ENCODE measurements around the gene MDFI. TPM values are rescaled to one million over a fixed set of nuclear protein-coding genes. Genes with fewer than 3 reads are reported as not detected.

The MDFI gene
- total and polyA plus RNA-seq, 12 donors = 0.34 to 4.4 (median 1.3) TPM

DNA sequence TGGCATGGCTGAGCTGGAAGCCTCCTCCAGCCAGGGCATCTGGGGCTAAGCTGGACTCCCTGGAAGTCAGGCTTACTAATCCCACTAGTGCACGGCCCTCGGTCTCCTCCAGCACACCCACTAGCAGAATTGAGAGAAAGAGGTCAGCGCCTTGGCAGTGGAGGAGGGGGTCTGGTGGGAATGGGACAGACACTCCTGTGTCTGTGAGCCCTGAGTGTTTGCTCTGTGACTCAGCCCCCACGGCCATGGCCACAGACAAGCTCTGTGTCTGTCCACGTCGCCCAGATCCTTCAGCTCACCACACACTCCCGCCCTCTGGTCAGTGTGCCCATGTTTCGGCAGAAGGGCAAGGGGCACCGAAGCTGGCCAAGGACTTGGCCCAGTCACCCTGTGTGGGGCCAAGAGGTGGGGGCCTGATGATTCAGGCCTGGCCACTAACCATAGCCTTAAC is 8.8 kb downstream of the MDFI start:
- intact Hi-C loops (cut with DNase I) = no loop called here
- ATAC-seq = peak in 2 of 8 donors; percentile 46 to 52

DNA sequence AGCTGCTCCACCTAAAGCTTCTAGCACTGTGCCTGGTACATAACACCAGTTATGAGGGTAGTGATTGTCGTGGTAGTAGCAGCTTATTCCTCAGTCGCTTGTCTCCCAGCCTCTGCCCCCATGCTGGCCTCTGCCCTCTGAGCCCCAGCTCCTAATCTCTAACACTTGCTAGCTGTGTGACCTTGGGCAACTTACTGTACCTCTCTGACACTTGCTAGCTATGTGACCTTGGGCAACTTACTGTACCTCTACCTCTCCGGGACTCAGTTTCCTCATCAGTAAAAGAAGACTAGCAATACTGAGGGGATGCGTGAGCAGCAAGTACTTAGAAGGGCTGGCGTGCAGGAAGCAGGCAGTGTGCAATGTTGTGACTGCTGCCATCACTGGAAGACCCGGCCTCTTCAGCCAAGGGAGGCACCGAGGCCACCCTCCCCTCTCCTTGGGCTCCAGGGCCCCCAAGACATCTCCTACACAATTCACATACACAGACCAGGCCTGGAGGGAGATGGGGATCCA is 9.9 kb downstream of the MDFI start:
- peaks cover 0 to 18% (median 0%) of the 10 kb centered on the region in 7 donors for H3K27me3 ChIP-seq
- DNase-seq = no peak
- H3K9me3 ChIP-seq = no peaks in the 10 kb centered on the region
- WGBS, 2 donors = 89 to 91% methylated on average over 7 of the region's 7 CpGs
- H3K27ac ChIP-seq = no peak overlapping the region
- intact Hi-C loops (cut with DNase I) = no loop called here
- ATAC-seq = no peak
- TF ChIP-seq, protein P1, sequence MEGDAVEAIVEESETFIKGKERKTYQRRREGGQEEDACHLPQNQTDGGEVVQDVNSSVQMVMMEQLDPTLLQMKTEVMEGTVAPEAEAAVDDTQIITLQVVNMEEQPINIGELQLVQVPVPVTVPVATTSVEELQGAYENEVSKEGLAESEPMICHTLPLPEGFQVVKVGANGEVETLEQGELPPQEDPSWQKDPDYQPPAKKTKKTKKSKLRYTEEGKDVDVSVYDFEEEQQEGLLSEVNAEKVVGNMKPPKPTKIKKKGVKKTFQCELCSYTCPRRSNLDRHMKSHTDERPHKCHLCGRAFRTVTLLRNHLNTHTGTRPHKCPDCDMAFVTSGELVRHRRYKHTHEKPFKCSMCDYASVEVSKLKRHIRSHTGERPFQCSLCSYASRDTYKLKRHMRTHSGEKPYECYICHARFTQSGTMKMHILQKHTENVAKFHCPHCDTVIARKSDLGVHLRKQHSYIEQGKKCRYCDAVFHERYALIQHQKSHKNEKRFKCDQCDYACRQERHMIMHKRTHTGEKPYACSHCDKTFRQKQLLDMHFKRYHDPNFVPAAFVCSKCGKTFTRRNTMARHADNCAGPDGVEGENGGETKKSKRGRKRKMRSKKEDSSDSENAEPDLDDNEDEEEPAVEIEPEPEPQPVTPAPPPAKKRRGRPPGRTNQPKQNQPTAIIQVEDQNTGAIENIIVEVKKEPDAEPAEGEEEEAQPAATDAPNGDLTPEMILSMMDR (IDR thresholded peaks at IDR 0.05) = no peak
- H3K36me3 ChIP-seq = no peaks in the 10 kb centered on the region
- no peaks in the 10 kb centered on the region for H3K4me1 ChIP-seq
- H3K4me3 ChIP-seq = no peak overlapping the region

More for the DNA sequence above, 8.8 kb downstream of the MDFI start:
- H3K27ac ChIP-seq = no peak overlapping the region
- H3K27me3 ChIP-seq = peaks cover 0 to 18% (median 0%) of the 10 kb centered on the region in 7 donors
- peaks cover 0 to 10% (median 0%) of the 10 kb centered on the region in 9 donors for H3K4me1 ChIP-seq
- TF ChIP-seq, protein P1 (IDR thresholded peaks at IDR 0.05) = no peak
- H3K36me3 ChIP-seq = no peaks in the 10 kb centered on the region
- no peak overlapping the region for H3K4me3 ChIP-seq
- no peaks in the 10 kb centered on the region for H3K9me3 ChIP-seq
- whole genome bisulfite sequencing, 2 donors = 86 to 87% methylated on average over 9 of the region's 9 CpGs
- no peak for DNase-seq

DNA sequence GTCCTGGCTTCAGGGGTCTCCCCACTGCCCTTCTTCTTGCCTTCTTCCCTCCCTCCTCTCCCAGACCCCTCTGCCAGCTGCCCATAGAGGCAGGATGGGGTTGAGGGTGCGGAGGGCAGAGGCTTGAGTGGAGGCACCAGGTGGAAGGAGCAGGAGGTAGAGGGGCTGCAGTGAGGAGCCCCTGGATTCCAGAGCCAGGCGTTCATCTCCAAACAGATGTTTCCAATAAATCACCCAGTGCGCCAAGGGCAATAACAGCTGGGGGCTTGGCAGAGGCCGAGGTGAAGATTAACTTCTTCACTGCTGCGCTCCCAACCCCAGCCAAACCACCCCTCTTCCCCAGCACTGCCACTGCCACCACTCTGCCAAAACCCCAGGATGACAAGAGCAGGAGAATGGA is 10.7 kb downstream of the MDFI start:
- WGBS, 2 donors = 74 to 78% methylated on average over 5 of the region's 5 CpGs

DNA sequence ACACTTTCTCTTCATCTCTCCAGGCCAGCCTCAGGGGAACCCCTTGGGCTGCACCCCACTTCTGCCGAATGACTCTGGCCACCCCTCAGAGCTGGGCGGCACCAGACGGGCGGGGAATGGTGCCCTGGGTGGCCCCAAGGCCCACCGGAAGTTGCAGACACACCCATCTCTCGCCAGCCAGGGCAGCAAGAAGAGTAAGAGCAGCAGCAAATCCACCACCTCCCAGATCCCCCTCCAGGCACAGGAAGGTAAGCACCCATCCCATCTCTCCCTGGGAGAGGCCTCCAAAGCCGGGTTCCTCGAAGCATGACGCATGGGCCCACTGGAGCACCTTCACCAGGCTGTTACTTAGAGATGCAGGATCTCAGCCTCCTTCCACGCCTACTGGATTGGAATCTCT is 11.3 kb downstream of the MDFI start:
- TF ChIP-seq, protein P1 (IDR thresholded peaks at IDR 0.05) = no peak
- 75 to 87% methylated on average over 10 of the region's 10 CpGs for WGBS, 2 donors
- peaks cover 0 to 18% (median 0%) of the 10 kb centered on the region in 7 donors for H3K27me3 ChIP-seq
- H3K27ac ChIP-seq = no peak overlapping the region
- ATAC-seq (no peak), DNase-seq (no peak)
- no peaks in the 10 kb centered on the region for H3K36me3 ChIP-seq
- intact Hi-C loops (cut with DNase I) = no loop called here
- H3K4me3 ChIP-seq = no peak overlapping the region
- no peaks in the 10 kb centered on the region for H3K4me1 ChIP-seq
- no peaks in the 10 kb centered on the region for H3K9me3 ChIP-seq

More for the DNA sequence above, 10.7 kb downstream of the MDFI start:
- no peak for ATAC-seq
- intact Hi-C loops (cut with DNase I) = no loop called here
- Histone ChIP-seq H3K27ac (no peak overlapping the region), H3K9me3 (no peaks in the 10 kb centered on the region), H3K36me3 (no peaks in the 10 kb centered on the region), H3K27me3 (peaks cover 0 to 18% (median 0%) of the 10 kb centered on the region in 7 donors), H3K4me1 (no peaks in the 10 kb centered on the region), H3K4me3 (no peak overlapping the region)
- no peak for DNase-seq
- TF ChIP-seq, protein P1 (IDR thresholded peaks at IDR 0.05) = no peak
